GM21717 (cell line): ENCODE data around the gene PPM1G.
"Not testable (repeated sequence)": the region's sequence is repeated elsewhere in the genome, so short reads cannot be mapped to it uniquely, and the experiment has no call there.

Experiments used
- ATAC-seq: cut with Tn5 transposase; IDR thresholded peaks from one replicate; pipeline ENCODE4 v1.9.1; 2021; ENCODE audit warnings: mild to moderate bottlenecking, moderate library complexity; ENCODE audit not compliant: unreplicated experiment

PPM1G gene, protein sequence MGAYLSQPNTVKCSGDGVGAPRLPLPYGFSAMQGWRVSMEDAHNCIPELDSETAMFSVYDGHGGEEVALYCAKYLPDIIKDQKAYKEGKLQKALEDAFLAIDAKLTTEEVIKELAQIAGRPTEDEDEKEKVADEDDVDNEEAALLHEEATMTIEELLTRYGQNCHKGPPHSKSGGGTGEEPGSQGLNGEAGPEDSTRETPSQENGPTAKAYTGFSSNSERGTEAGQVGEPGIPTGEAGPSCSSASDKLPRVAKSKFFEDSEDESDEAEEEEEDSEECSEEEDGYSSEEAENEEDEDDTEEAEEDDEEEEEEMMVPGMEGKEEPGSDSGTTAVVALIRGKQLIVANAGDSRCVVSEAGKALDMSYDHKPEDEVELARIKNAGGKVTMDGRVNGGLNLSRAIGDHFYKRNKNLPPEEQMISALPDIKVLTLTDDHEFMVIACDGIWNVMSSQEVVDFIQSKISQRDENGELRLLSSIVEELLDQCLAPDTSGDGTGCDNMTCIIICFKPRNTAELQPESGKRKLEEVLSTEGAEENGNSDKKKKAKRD

DNA sequence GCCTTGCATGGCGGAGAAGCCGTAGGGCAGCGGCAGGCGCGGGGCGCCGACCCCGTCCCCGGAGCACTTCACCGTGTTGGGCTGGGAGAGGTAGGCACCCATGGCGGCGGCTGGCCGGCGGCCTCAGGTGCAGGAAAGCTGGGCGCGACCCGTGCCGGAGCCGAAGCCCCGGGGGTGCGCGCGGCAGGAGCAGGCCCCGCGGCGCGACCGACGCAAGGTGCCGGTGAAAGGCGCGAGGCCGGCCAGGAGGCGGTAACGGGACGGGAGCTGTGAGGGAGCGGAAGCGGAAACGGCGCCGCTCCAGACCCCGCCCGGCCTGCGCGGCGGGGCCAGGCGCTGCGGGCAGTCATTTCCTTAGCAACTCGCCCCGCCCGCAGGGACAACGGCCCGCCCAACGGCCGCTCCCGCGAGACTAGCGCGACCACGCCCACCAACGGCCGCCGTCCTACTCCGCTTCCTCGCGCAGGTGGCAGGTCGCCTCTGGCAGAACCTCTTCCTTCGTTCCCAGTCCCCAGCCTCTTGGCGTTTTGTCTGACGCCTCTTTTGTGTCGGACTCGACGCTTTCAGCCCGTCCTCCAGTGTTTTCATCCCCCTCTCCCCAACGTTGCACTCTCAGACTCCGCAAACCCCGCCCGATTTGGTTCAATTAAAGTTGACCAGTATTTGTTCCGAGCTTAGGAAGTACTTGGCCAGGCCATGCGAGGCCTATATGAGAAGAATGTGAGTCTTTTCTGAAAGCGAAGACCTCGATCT lies at the start of gene PPM1G:
Gene PPM1G (minus strand): TSS at position 271 of the 753 bp plus-strand sequence. CDS start 169 bp downstream, at position 102.
- peak; percentile 94 for ATAC-seq

DNA sequence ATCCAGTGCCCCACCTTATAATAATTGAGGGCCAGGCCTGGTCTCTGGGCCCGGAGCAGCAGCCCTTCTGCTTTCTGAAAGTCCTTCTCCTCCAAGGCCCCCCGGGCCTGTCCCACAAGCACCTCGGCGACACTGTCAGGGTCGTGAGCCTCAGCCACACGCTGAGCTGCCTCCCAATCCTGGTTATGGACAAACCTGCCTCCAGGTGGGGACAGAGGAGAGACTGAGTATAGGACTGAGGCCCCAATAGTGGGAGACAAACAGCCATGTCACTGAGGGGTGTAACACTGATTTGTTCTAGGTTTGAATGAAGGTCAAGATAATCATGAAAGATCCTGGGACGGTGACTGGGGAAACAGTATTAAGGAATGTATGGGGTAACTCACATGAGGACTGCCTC lies 44.6 kb upstream of the PPM1G start:
- ATAC-seq, result no peak

DNA sequence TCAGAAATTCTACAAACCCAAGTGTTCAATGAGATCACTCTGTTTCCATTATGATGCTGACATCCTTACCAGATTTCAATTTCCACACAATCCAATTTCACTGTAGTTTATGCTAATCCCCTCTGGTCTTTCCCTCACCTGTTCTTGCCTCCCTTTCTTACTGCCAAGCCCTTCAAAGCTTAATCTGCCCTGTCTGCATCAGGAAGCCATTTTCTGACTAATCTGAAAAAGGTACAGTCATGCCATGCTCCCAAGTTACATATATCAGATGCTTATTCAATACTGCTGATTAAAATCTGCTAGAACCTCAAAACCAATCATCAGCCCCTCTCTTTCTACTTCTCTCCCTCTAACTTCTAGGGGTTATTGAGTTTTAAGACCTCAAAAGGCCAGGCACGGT lies 41.7 kb upstream of the PPM1G start:
- no peak for ATAC-seq

DNA sequence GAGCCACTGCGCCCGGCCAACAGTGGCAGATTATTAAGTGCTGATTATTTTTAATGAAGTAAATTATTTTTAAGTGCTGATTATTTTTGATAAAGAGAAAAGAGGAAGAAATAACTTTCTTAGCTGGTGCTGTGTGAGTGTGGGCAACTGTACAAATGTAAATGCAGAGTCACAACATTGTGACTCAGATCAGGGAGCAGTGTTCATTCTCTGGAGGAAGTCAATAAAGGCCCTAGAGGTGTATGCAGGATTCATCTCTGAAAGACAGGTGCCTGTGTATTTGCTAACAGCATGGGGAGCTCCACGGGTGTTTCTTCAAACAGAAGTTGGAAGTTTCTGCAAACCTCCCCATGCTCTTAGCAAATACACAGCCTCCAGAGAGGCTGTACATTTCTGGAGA lies 39.0 kb upstream of the PPM1G start:
- no peak for ATAC-seq

DNA sequence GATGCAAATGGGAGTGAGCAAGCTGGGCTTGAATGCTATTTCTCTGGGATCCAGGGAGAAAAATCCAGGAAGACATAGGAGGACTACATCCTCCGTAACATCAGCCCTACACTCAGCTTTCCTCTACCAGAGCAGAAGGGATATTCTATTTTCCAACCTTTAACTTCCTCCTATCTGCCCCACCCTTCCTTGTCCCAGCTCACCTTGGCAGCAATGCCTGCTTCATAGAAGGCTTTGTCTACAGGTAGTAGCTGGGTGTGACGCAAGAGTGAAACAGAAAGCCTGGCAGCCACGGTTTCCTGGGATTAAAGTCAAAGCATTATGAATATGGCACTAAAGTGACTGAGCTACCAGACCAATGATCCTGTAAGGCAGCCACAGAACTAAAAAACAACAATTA lies 36.7 kb upstream of the PPM1G start:
- ATAC-seq, result no peak

DNA sequence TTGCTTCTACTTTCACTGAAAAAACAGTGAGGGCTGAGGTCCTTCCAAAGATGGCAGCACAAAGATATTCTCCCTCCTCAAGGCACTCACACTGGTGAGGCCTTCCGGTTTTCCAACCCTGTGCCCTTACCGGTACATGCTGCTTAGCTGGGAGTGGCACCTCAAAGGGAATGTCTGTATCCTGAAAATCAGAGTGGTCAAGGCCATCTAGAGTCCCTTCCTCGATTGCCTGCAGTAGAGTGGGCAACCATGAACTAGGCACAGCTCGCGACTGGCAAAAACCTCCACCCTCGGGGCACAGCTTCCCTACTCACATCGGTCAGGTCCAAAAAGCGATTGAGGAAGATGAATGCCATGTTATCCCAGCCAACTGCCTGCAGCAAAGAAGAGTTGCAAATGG lies 36.2 kb upstream of the PPM1G start:
- ATAC-seq, result no peak

DNA sequence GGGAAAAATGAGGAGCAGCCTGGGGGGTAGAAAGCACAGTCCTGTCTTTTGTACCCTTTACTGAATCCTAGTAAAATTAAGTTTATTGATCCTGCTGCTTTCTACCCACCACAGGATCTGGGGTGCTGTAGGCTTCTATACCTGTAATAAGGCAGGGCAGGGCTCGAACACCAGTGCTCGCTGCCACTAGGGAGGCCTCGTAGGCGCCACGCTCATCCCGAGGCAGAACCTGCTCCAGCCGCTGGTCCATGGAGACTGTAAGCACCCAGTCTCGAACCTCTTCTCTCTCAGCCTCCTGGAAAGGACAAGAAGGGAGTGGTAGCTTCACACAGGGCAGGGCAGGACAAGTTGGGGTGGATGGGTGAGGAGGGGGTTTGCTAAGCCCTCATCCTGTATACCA lies 35.8 kb upstream of the PPM1G start:
- no peak for ATAC-seq

DNA sequence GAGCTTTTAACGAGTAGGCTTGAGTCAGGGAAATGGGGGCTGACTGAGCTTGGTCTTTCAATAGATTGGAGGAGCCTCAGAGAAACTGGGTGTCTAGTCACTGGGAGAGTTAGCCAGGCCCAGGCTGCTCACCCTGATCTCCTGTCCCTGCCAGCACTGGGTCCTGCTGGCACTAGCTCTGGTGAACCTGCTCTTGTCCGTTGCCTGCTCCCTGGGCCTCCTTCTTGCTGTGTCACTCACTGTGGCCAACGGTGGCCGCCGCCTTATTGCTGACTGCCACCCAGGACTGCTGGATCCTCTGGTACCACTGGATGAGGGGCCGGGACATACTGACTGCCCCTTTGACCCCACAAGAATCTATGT lies 33.5 kb upstream of the PPM1G start:
- no peak for ATAC-seq

DNA sequence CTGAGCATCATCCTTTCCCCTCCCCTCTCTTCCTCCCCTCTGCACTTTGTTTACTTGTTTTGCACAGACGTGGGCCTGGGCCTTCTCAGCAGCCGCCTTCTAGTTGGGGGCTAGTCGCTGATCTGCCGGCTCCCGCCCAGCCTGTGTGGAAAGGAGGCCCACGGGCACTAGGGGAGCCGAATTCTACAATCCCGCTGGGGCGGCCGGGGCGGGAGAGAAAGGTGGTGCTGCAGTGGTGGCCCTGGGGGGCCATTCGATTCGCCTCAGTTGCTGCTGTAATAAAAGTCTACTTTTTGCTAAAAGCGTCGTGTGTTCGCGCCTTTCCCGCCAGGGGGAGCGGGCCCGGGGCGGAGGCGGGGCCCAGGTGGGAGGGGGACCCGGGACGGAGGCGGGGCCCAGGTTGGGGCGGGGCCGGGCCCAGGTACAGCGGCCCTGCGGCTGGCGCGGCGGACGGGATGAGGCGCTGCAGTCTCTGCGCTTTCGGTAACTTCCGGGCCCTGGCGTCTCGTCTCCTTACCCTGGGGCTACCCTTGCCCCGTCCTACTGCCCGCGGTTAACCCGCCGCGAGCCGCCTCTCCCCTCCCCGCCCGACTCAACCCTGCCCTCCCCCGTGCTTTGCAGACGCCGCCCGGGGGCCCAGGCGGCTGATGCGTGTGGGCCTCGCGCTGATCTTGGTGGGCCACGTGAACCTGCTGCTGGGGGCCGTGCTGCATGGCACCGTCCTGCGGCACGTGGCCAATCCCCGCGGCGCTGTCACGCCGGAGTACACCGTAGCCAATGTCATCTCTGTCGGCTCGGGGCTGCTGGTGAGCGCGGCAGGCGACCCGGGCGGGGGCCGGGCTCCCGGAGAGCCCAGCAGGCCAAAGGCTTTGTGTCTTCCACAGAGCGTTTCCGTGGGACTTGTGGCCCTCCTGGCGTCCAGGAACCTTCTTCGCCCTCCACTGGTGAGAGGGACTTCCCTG lies 32.8 kb upstream of the PPM1G start, which contains the start of gene KRTCAP3:
Gene KRTCAP3 (plus strand): TSS at position 424 of the 962 bp plus-strand sequence. CDS start 32 bp downstream, at position 456.
- ATAC-seq, result no peak

DNA sequence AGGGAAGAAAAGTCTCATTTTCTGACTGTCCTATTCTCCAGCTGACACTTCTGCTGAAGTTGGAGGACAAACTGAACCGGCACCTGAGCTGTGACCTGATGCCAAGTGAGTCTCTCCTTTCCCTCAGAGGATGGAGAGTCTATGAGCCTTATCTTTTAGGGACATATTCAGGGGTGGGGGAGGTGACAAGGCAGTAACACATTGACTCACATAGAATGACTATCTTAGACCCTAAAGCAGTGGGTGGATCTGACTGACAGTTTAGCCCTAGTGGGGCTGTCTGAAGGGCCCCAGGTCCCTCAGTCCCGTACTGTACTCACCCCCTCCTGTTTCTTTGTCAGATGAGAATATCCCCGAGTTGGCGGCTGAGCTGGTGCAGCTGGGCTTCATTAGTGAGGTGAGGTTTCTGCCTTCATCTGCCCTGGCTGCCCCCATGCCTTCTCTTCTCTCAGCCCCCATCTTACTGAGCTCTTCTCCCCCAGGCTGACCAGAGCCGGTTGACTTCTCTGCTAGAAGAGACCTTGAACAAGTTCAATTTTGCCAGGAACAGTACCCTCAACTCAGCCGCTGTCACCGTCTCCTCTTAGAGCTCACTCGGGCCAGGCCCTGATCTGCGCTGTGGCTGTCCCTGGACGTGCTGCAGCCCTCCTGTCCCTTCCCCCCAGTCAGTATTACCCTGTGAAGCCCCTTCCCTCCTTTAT lies 32.0 kb upstream of the PPM1G start:
- ATAC-seq, result no peak

DNA sequence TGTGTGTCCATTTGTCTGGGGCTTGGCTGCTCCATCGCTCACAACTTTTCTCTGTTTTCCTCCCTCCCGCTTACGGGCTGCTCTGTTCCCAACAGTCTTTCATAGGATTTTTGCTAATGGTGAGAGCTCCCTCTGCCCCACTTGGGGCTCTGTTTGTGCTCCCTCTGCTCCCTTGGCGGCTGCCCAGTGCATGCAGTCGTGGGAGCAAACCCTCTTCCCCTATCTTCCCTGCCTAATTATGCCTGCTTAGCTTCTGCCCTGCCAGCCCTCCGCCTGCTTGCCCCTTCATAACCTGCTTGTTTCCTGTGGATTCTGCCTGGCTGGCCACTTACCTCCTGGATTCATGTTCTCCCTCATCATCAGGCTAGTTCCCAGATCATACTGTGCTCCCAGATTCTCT lies 26.2 kb upstream of the PPM1G start:
- ATAC-seq, result no peak

DNA sequence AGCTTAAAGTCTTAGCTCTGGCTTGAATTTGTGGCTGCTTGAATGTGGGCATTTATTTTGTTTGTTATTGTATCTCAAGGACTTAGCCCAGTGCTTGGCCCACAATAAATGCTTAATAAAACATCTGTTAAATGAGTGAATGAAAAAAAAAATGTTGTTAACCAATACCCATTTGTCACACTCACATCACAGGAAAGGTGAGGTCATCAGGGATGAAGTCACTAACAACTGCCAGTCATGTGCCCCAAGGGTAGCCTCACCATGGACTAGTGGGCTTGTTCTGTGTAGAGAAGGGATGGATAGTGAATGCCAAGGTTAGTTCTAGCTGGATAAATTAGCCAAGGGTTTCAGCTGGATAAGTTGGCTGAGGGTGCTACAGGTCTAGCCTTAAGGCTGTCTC lies 22.0 kb upstream of the PPM1G start:
- ATAC-seq, result no peak

DNA sequence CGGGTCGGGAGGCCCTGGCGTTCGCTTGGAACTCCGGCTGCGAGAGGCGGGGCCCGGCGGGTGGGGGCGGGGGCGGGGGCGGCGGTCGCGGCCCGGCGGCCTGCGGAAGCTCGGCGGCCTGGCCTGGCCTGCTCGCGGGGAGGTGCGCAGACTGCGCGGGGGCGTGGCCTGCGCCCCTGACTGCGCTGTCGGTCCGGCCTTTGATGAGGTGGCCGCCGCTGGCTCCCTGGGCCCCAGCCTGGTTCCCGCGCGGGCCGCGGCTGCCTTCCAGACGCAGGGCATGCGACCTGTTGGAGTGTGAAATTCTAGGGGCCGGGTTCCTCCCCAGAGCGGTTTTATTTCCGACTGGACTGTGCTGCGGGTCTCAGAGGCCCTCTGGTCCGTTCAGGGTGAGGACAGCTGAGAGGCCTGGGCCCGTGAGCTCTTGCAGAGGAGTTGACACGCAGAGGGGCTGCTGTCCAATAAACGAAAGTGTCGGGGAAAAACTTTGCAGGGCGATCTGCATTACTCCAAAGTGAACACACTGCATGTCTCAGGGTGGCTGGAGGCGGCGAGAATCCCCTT lies 19.7 kb upstream of the PPM1G start:
- ATAC-seq, result peak; percentile 68

DNA sequence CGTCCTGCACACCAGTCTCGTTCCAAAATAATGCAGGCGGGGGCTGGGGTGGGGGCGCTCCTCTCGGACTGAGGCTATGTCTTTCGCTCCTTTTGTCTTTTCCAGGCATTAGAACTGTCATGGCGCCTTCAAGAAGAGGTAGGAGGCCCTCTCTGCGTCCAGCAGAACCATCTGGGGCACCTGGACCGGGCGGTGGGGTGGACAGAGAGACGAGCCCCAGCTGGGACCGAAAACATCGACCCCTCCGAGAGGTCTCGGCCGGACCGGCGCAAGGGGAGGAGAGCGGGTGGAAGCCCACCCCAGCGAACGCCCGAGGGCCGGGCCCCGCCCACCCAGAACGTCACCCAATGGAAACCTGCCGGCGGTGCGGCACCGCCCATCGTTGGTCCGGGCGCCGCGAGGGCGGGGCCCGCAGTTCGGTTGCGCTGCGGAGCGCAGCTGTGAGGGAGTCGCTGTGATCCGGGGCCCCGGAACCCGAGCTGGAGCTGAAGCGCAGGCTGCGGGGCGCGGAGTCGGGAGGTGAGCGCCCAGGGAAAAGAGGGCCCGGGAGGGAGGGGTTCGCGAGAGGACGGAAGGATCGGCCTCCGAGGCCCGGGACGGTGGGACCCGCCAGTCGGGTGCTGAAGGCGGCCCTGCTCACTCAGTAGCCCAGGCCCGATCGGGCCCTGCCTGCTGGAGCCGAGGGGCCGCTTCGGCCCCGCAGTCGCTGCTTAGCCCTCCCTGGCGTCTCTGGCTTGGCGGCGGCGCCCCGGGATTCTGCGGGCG lies 19.0 kb upstream of the PPM1G start, which contains the start of gene NRBP1:
Gene NRBP1 (plus strand): TSS at position 419 of the 765 bp plus-strand sequence. CDS start 4,643 bp downstream, outside the sequence.
- ATAC-seq, result peak; percentile 84

DNA sequence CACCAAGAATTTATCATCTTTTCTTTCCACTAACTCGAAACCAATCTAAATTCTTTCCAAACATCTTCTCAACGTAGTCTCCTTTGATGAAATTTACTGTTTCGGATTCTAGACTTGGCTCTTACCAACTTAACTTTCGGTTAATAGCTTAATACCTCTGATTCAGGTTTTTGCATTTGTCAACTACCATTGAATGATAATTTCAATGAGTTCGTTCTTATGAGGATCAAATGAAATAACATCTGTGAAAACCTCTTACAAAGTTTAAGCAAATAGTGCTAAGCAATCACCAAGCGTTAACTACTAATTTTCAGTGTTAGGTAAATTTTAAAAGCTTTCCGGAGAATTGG lies 18.4 kb upstream of the PPM1G start:
- no peak for ATAC-seq

DNA sequence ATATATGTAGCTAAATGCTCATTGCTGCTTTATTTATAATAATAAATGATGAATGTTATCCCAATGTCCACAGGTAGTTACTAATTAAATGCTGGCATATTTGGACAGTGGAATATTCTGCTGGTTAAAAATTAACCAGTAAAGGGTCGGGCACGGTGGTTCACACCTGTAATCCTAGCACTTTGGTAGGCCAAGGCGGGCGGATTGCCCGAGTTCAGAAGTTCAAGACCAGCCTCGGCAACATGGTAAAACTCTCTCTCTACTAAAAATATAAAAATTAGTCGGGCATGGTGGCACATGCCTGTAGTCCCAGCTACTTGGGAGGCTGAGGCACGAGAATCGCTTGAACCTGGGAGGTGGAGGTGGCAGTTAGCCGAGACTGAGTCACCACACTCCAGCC lies 15.6 kb upstream of the PPM1G start:
- ATAC-seq, result not testable (repeated sequence)

DNA sequence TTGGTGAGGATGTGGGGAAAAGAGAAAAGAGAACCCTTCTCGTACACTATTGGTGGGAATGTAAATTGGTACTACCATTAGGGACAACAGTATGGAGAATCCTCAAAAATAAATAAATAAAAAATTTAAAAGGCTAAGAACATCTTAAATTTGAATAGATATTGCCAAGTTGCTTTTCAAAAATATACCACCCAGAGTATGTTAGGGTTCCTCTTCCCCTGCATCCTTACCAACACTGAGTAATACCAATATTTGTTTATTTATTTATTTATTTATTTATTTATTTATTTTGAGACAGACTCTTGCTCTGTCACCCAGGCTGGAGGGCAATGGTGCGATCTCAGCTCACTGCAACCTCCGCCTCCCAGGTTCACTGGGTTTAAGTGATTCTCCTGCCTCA lies 13.6 kb upstream of the PPM1G start:
- no peak for ATAC-seq

DNA sequence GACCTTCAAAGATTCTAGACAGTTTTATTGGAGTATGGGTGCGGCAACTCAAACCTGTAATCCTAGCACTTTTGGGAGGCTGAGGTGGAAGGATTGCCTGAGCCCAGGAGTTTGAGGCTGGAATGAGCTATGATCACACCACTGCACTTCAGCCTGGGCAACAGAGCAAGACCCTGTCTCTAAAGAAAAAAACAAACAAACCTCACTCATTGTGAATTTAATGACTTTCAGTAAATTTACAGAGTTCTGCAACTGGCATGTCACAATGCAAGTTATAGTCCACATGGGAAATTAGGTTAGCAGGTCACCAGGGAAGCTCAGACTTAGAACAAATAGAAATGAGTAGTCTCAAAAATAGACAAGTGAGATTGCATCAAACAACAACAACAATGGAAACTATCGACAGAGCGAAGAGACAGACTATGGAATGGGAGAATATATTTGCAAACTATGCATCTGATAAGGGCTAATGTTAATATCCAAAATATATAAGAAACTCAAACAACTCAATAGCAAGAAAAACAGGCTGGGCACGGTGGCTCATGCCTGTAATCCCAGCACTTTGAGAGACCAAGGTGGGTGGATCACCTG lies 12.4 kb upstream of the PPM1G start:
- no peak for ATAC-seq

DNA sequence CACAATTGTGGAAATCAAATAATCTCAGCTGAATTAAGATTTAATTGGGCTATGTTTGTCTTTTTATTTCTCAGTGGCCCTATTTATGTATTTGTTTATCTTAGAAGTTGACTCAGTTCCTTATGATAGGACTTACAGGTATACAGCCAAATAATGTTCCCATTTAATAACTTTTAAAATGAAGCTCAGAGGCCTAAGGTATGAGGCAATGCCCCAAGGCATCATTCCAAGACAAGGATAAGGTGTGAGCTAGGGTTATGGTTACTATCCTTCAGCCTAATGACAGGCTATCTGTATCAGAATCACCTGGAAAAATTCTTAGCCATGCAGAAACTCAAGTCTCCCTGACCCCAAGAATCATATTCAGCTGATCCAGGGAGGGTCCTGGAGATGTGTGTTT lies 11.6 kb upstream of the PPM1G start:
- no peak for ATAC-seq
